HG02623 (cell line): ENCODE data around the gene HOXD9.

ENCODE experiments used
- ATAC-seq: cut with Tn5 transposase; IDR thresholded peaks from one replicate; pipeline ENCODE4 v1.9.1; 2021; ENCODE audit warnings: moderate library complexity; ENCODE audit not compliant: unreplicated experiment

Gene HOXD9

GRCh38 chr2:176124110-176124946 is 1.8 kb downstream of the HOXD9 start:
- no peak for ATAC-seq

- no peak for ATAC-seq
These were observed 2.6 kb downstream of the HOXD9 start for GRCh38 chr2:176124947-176125771.

- ATAC-seq, result no peak
These were observed 3.2 kb downstream of the HOXD9 start for GRCh38 chr2:176125772-176126054.

GRCh38 chr2:176126929-176127773 is 4.6 kb downstream of the HOXD9 start:
- ATAC-seq, result no peak

GRCh38 chr2:176127774-176128072 is 5.2 kb downstream of the HOXD9 start:
- no peak for ATAC-seq

- ATAC-seq, result no peak
These were observed 5.9 kb downstream of the HOXD9 start for GRCh38 chr2:176128172-176128981.

GRCh38 chr2:176128982-176129796 is 6.7 kb downstream of the HOXD9 start, which contains the start of gene HOXD8:
TSS of gene HOXD8 (plus strand) at chr2:176129705. CDS start at chr2:176130367, 662 bp downstream.
- no peak for ATAC-seq

- ATAC-seq, result no peak
These were observed 7.3 kb downstream of the HOXD9 start for GRCh38 chr2:176129813-176130146.

GRCh38 chr2:176130147-176130956 is 7.8 kb downstream of the HOXD9 start:
- no peak for ATAC-seq

- ATAC-seq, result no peak
These were observed 8.7 kb downstream of the HOXD9 start for GRCh38 chr2:176130957-176131847.

- ATAC-seq, result no peak
These were observed 9.3 kb downstream of the HOXD9 start for GRCh38 chr2:176131848-176132158.

- ATAC-seq, result no peak
These were observed 10.0 kb downstream of the HOXD9 start for GRCh38 chr2:176132205-176133171.

- ATAC-seq, result no peak
These were observed 10.9 kb downstream of the HOXD9 start for GRCh38 chr2:176133389-176133788.

- no peak for ATAC-seq
These were observed 11.5 kb downstream of the HOXD9 start for GRCh38 chr2:176134035-176134434.

- ATAC-seq, result no peak
These were observed 12.5 kb downstream of the HOXD9 start for GRCh38 chr2:176135035-176135440.

GRCh38 chr2:176136374-176137251 is 14.1 kb downstream of the HOXD9 start:
- no peak for ATAC-seq
